OCI-LY1 (cell line): ENCODE results near the gene RAD51B.

Source experiments
- CTCF ChIP-seq: fragments of 200-600 bp; sonication (generic), shearing (Covaris generic); IDR thresholded peaks from 2 replicates; pipeline ENCODE4 v1.5.1; 2017; ENCODE audit warnings: mild to moderate bottlenecking, antibody characterized with exemption, low read length, moderate library complexity, mixed read lengths
- EZH2 ChIP-seq: fragments of 200-600 bp; sonication (generic), shearing (Covaris generic); IDR thresholded peaks from 2 replicates; pipeline ENCODE4 v1.8.0; 2017; ENCODE audit warnings: borderline replicate concordance, mixed run types, mild to moderate bottlenecking, antibody characterized with exemption, low read length, moderate library complexity, mixed read lengths

- no peak for TF ChIP-seq EZH2
- TF ChIP-seq CTCF = no peak
Measured at GRCh38 chr14:67951529-67952135, 132.1 kb downstream of the RAD51B start.
